IMR-90 (cell line): ENCODE results near the gene NDUFAF8. TPM values are rescaled to one million over a fixed set of nuclear protein-coding genes. Genes with fewer than 3 reads are reported as not detected.

ENCODE experiments used
- ATAC-seq: fragments of 200-7000 bp; cut with Tn5 transposase; 2 replicates; pipeline ENCODE4 v1.9.1; 2020; ENCODE audit warnings: low read depth, mild to moderate bottlenecking, moderate library complexity
- BruUV-seq: library from RNA; stranded (reverse); fragments of 400-500 nt; replicated peaks from 2 replicates; lab custom pipeline; 2021; lab: Mats Ljungman, UMichigan
- CTCF ChIA-PET: fragments of 300-600 bp; formaldehyde crosslinking; extraction: SDS; loops from one replicate; lab custom pipeline; 2021; ENCODE audit warnings: antibody characterized with exemption; lab: Yijun Ruan, JAX
- POLR2A ChIA-PET: fragments of 300-600 bp; sonication (Branson Sonifier 250); formaldehyde crosslinking; loops from one replicate; lab custom pipeline; 2022; ENCODE audit warnings: antibody characterized with exemption; ENCODE audit not compliant: unreplicated experiment; lab: Charles Lee
- DNase-seq: peaks from one replicate; pipeline ENCODE4 v3.0.0; 2013
- H2AFZ ChIP-seq: replicated peaks from 2 replicates; pipeline ENCODE3; 2013; ENCODE audit warnings: low read length, mild to moderate bottlenecking; ENCODE audit not compliant: poor library complexity
- H2AK5ac ChIP-seq: 2 replicates; pipeline ENCODE4 v1.6.1; 2013; ENCODE audit warnings: low read depth, low read length, inconsistent platforms
- H2AK9ac ChIP-seq: replicated peaks from 2 replicates; pipeline ENCODE3; 2013; ENCODE audit warnings: mild to moderate bottlenecking, low read depth, low read length, moderate library complexity; ENCODE audit not compliant: poor library complexity
- H2BK120ac ChIP-seq: 2 replicates; pipeline ENCODE4 v1.6.1; 2013; ENCODE audit warnings: low read depth, low read length, inconsistent platforms
- H2BK15ac ChIP-seq: 3 replicates; pipeline ENCODE4 v1.6.1; 2013; ENCODE audit warnings: low read depth, low read length, inconsistent platforms
- H2BK20ac ChIP-seq: 2 replicates; pipeline ENCODE4 v1.6.1; 2013; ENCODE audit warnings: low read depth, mild to moderate bottlenecking, inconsistent platforms, low read length, moderate library complexity
- H2BK5ac ChIP-seq: 2 replicates; pipeline ENCODE4 v1.6.1; 2013; ENCODE audit warnings: mild to moderate bottlenecking, low read depth, low read length, inconsistent platforms; ENCODE audit not compliant: poor library complexity, severe bottlenecking
- H3K14ac ChIP-seq: replicated peaks from 2 replicates; pipeline ENCODE4 v1.6.1; 2013; ENCODE audit warnings: low read depth, low read length, inconsistent platforms
- H3K18ac ChIP-seq: 2 replicates; pipeline ENCODE4 v1.6.1; 2013; ENCODE audit warnings: low read depth, low read length, control low read depth
- H3K23ac ChIP-seq: 2 replicates; pipeline ENCODE4 v1.6.1; 2013; ENCODE audit warnings: low read depth, low read length, inconsistent platforms
- H3K27ac ChIP-seq: 2 replicates; pipeline ENCODE4 v1.5.1; 2013; ENCODE audit warnings: mild to moderate bottlenecking, control low read depth, low read length; ENCODE audit not compliant: insufficient read depth
- H3K27me3 ChIP-seq: 2 replicates; pipeline ENCODE4 v1.6.1; 2013; ENCODE audit warnings: low read length; ENCODE audit not compliant: control insufficient read depth, insufficient read depth
- H3K36me3 ChIP-seq: 2 replicates; pipeline ENCODE4 v1.6.1; 2013; ENCODE audit warnings: low read length, mixed read lengths; ENCODE audit not compliant: control insufficient read depth, insufficient read depth
- H3K4ac ChIP-seq: 2 replicates; pipeline ENCODE4 v1.6.1; 2013; ENCODE audit warnings: low read depth, low read length, inconsistent platforms
- H3K4me1 ChIP-seq: 2 replicates; pipeline ENCODE4 v1.6.1; 2013; ENCODE audit warnings: low read length, mixed read lengths; ENCODE audit not compliant: control insufficient read depth, insufficient read depth
- H3K4me2 ChIP-seq: 2 replicates; pipeline ENCODE4 v1.6.1; 2013; ENCODE audit warnings: low read depth, mild to moderate bottlenecking, control low read depth, low read length, moderate library complexity
- H3K4me3 ChIP-seq: 2 replicates; pipeline ENCODE4 v1.5.1; 2013; ENCODE audit warnings: low read depth, mild to moderate bottlenecking, control low read depth, low read length, moderate library complexity; ENCODE audit not compliant: insufficient read depth
- H3K56ac ChIP-seq: 2 replicates; pipeline ENCODE4 v1.6.1; 2013; ENCODE audit warnings: low read length, inconsistent platforms; ENCODE audit not compliant: insufficient read depth; ENCODE audit errors: extremely low read depth
- H3K79me1 ChIP-seq, 2 experiments: 2 replicates each; pipeline ENCODE4 v1.6.1; 2013; ENCODE audit warnings: low read length in 2 of 2, inconsistent platforms in 1 of 2, low read depth in 1 of 2
- H3K9ac ChIP-seq: 2 replicates; pipeline ENCODE4 v1.6.1; 2013; ENCODE audit warnings: low read depth, low read length, control low read depth
- H3K9me1 ChIP-seq: 2 replicates; pipeline ENCODE4 v1.6.1; 2013; ENCODE audit warnings: low read length, inconsistent platforms; ENCODE audit not compliant: insufficient read depth
- H3K9me3 ChIP-seq: 2 replicates; pipeline ENCODE4 v1.6.1; 2013; ENCODE audit warnings: low read length; ENCODE audit not compliant: control insufficient read depth, insufficient read depth
- H4K20me1 ChIP-seq: 2 replicates; pipeline ENCODE4 v1.6.1; 2013; ENCODE audit warnings: low read length, inconsistent platforms; ENCODE audit not compliant: insufficient read depth
- H4K5ac ChIP-seq: 2 replicates; pipeline ENCODE4 v1.6.1; 2013; ENCODE audit warnings: mild to moderate bottlenecking, low read depth, low read length, control low read depth
- H4K8ac ChIP-seq, 2 experiments: 2 replicates each; pipeline ENCODE4 v1.6.1; 2013; ENCODE audit warnings: low read depth in 2 of 2, low read length in 2 of 2, control low read depth in 1 of 2, inconsistent platforms in 1 of 2
- H4K91ac ChIP-seq: 2 replicates; pipeline ENCODE4 v1.6.1; 2013; ENCODE audit warnings: low read depth, low read length, inconsistent platforms; ENCODE audit not compliant: insufficient read depth
- BHLHE40 ChIP-seq: fragments of 150-350 bp; IDR thresholded peaks from 2 replicates; pipeline ENCODE4 v1.6.1; 2016; ENCODE audit warnings: mild to moderate bottlenecking, low read depth, low read length
- CEBPB ChIP-seq: IDR thresholded peaks from 2 replicates; pipeline ENCODE4 v1.6.1; 2012; ENCODE audit warnings: low read depth, low read length, improper control_type of control experiment
- CHD1 ChIP-seq: IDR thresholded peaks from 2 replicates; pipeline ENCODE4 v1.6.1; 2012; ENCODE audit warnings: low read depth, low read length, improper control_type of control experiment
- MAFK ChIP-seq: IDR thresholded peaks from 2 replicates; pipeline ENCODE4 v1.6.1; 2012; ENCODE audit warnings: low read depth, low read length, improper control_type of control experiment
- MXI1 ChIP-seq: IDR thresholded peaks from 2 replicates; pipeline ENCODE4 v1.6.1; 2012; ENCODE audit warnings: low read depth, mild to moderate bottlenecking, low read length, moderate library complexity, borderline replicate concordance
- NFE2L2 ChIP-seq: fragments of 150-350 bp; IDR thresholded peaks from 2 replicates; pipeline ENCODE4 v1.6.1; 2016; ENCODE audit warnings: low read depth, mild to moderate bottlenecking, low read length
- RCOR1 ChIP-seq: IDR thresholded peaks from 2 replicates; pipeline ENCODE4 v1.6.1; 2012; ENCODE audit warnings: mild to moderate bottlenecking, low read length, improper control_type of control experiment; ENCODE audit not compliant: insufficient replicate concordance
- WGBS, 2 experiments: methylation state at CpG; one replicate each; pipeline versions ENCODE4 v1.1.5 to v1.1.7; 2013; ENCODE audit warnings: missing lambda C conversion rate in 2 of 2; ENCODE audit not compliant: insufficient read length in 1 of 2; ENCODE audit errors: extremely low coverage in 2 of 2; 5-methylcytosine and 5-hydroxymethylcytosine counted together
- dilution Hi-C: fragments of 300-500 bp; cut with HindIII; formaldehyde crosslinking; loops from one replicate; pipeline ENCODE4 v1.14.3; 2018; ENCODE audit warnings: low sequenced_read_pairs; ENCODE audit not compliant: unreplicated experiment
- in situ Hi-C: fragments of 300-500 bp; cut with MboI; formaldehyde crosslinking; loops from 3 replicates; pipeline ENCODE4 v1.14.3; 2019; ENCODE audit warnings: low sequenced_read_pairs, inconsistent platforms, mixed read lengths
- intact Hi-C: fragments of 100-400 bp; cut with micrococcal nuclease; formaldehyde crosslinking; loops from 2 replicates; pipeline ENCODE4 v1.10.0; 2022
- polyA plus RNA-seq, 3 experiments: library from polyadenylated mRNA; depleted of rRNA; stranded (reverse); fragments of >200 nt; gene quantifications; 2 replicates each; pipeline ENCODE4 v1.2.3, GENCODE V29; 2012; ENCODE audit warnings: low replicate concordance in 1 of 3
- total RNA-seq: library from RNA; depleted of rRNA; stranded (reverse); fragments of >200 nt; gene quantifications from 2 replicates; pipeline ENCODE4 v1.2.3, GENCODE V29; 2012
- TF ChIP-seq, protein P1 (sequence below): fragments of 150-350 bp; IDR thresholded peaks from 2 replicates; pipeline ENCODE4 v1.6.1; 2016; ENCODE audit warnings: low read depth, mild to moderate bottlenecking, low read length, moderate library complexity, borderline replicate concordance

NDUFAF8 gene
- total and polyA plus RNA-seq, 2 of the 4 experiments (the other 2 are of a cell fraction), result 11.1 to 65.0 TPM

DNA sequence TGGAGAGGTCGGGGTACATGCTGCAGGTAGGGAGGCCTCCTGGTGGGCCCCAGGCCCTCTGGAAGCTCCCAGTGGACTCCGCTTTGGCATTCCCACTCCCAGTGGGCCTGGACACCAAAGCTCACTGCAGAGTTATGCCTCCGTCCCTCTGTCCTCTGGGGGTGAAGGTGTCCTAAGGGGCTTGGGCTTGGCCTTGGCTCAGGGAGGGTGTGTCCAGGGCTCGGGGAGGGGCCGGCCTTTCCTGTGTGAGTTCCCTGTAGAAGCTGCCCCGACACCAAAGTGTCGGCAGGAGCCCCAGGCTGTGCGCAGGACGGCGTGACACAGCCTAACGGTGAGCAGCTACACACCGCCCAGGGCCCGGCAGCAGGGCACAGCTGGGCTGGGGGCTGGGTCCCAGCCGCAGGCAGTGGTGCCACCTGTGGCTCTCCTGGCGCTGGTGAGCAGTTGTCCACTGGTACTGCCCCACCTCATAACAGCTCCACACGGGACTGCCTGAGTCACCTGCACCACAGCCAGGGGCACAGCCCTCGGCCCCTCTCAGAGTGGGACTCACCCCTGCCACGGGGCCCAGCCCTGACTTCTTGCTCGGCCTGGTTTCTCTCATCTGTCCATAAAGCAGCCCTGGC is 6.4 kb upstream of the NDUFAF8 start:
- dilution Hi-C loops (no loop called here), in situ Hi-C loops (no loop called here), intact Hi-C loops (no loop called here)
- BruUV-seq, result no TSS peak
- Histone ChIP-seq H2BK120ac (no peak overlapping the region), H3K36me3 (peaks cover 39% of the 10 kb centered on the region), H2AFZ (no peak overlapping the region), H4K8ac (no peak overlapping the region), H4K20me1 (peaks cover 31% of the 10 kb centered on the region), H3K4me2 (no peak overlapping the region), H3K27ac (no peak overlapping the region), H3K4ac (no peak overlapping the region), H3K9me1 (0 out of 2 replicates have a peak, but pooled peaks cover 4% of the 10 kb centered on the region), H2BK20ac (no peak overlapping the region), H3K9me3 (no peaks in the 10 kb centered on the region), H3K27me3 (no peaks in the 10 kb centered on the region), H4K5ac (no peak overlapping the region), H2BK5ac (no peak overlapping the region), H3K56ac (no peak overlapping the region), H3K14ac (no peak overlapping the region), H3K9ac (no peak overlapping the region), H3K18ac (no peak overlapping the region), H3K4me1 (peaks cover 5% of the 10 kb centered on the region; the same call in 1 of the 2 replicates), H3K4me3 (no peak overlapping the region), H2BK15ac (no peak overlapping the region), H2AK9ac (no peak overlapping the region), H2AK5ac (no peak overlapping the region), H3K79me1 (peaks cover 9 to 44% of the 10 kb centered on the region in 2 experiments), H4K91ac (no peak overlapping the region), H3K23ac (no peak overlapping the region)
- POLR2A ChIA-PET, result no interaction called here
- TF ChIP-seq CEBPB (no peak), CHD1 (no peak), BHLHE40 (no peak), RCOR1 (no peak), MAFK (no peak), NFE2L2 (no peak), MXI1 (no peak)
- TF ChIP-seq, protein P1, sequence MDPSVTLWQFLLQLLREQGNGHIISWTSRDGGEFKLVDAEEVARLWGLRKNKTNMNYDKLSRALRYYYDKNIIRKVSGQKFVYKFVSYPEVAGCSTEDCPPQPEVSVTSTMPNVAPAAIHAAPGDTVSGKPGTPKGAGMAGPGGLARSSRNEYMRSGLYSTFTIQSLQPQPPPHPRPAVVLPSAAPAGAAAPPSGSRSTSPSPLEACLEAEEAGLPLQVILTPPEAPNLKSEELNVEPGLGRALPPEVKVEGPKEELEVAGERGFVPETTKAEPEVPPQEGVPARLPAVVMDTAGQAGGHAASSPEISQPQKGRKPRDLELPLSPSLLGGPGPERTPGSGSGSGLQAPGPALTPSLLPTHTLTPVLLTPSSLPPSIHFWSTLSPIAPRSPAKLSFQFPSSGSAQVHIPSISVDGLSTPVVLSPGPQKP, result no peak
- WGBS, 2 experiments, result 98% methylated on average over 7 of the region's 19 CpGs; no CpG with 5 or more reads in 1 of the 2 experiments
- DNase-seq (no peak), ATAC-seq (no peak)
- CTCF ChIA-PET, result no interaction called here
